HepG2 (cell line): ENCODE data around the gene CD81. TPM values are rescaled to one million over a fixed set of nuclear protein-coding genes. Genes with fewer than 3 reads are reported as not detected.

Experiments used
- ARID4A ChIP-seq: sonication (generic); formaldehyde crosslinking; IDR thresholded peaks from 2 replicates; pipeline ENCODE4 v1.5.0; 2020; ENCODE audit warnings: mild to moderate bottlenecking, missing genetic modification reagents, borderline replicate concordance
- ATF3 ChIP-seq: sonication (generic); formaldehyde crosslinking; IDR thresholded peaks from 2 replicates; pipeline ENCODE4 v1.4.0; 2020; ENCODE audit warnings: missing genetic modification reagents
- HNRNPLL ChIP-seq: fragments of 200-400 bp; formaldehyde crosslinking; IDR thresholded peaks from 2 replicates; pipeline ENCODE4 v1.6.1; 2017; ENCODE audit warnings: mild to moderate bottlenecking, low read depth, low read length; ENCODE audit not compliant: poor library complexity, severe bottlenecking
- KDM4B ChIP-seq: sonication (generic); formaldehyde crosslinking; IDR thresholded peaks from 2 replicates; pipeline ENCODE4 v1.4.0; 2020; ENCODE audit warnings: missing genetic modification reagents
- NONO ChIP-seq, 2 experiments: fragments of 450-650 bp in 1 of 2; sonication (generic) in 1 of 2; formaldehyde crosslinking in 1 of 2; IDR thresholded peaks in 1 of 2; conservative IDR thresholded peaks in 1 of 2; 2 replicates each; pipeline versions ENCODE4 v1.6.1 to v1.8.0; 2017 to 2022; ENCODE audit warnings: mild to moderate bottlenecking in 1 of 2, missing genetic modification reagents in 1 of 2, moderate library complexity in 1 of 2
- PRDM15 ChIP-seq: sonication (generic); formaldehyde crosslinking; IDR thresholded peaks from 2 replicates; pipeline ENCODE4 v1.4.0; 2020; ENCODE audit warnings: missing genetic modification reagents
- ZGPAT ChIP-seq: IDR thresholded peaks from 2 replicates; pipeline ENCODE4 v1.6.1; 2016; ENCODE audit warnings: mild to moderate bottlenecking
- ZNF160 ChIP-seq: sonication (generic); formaldehyde crosslinking; IDR thresholded peaks from 2 replicates; pipeline ENCODE4 v1.8.0; 2022; ENCODE audit warnings: mild to moderate bottlenecking, inconsistent platforms, missing genetic modification reagents
- ZNF230 ChIP-seq: sonication (generic); formaldehyde crosslinking; IDR thresholded peaks from 2 replicates; pipeline ENCODE4 v1.4.0; 2020; ENCODE audit warnings: mild to moderate bottlenecking, missing genetic modification reagents
- ZNF264 ChIP-seq: sonication (generic); formaldehyde crosslinking; IDR thresholded peaks from 2 replicates; pipeline ENCODE4 v1.4.0; 2020; ENCODE audit warnings: missing genetic modification reagents
- ZNF280B ChIP-seq: sonication (generic); formaldehyde crosslinking; IDR thresholded peaks from 2 replicates; pipeline ENCODE4 v1.5.0; 2020; ENCODE audit warnings: missing genetic modification reagents, mild to moderate bottlenecking, borderline replicate concordance
- ZNF589 ChIP-seq: sonication (generic); formaldehyde crosslinking; conservative IDR thresholded peaks from 2 replicates; pipeline ENCODE4 v1.8.0; 2022; ENCODE audit warnings: mild to moderate bottlenecking, moderate library complexity, missing genetic modification reagents
- ZNF782 ChIP-seq: sonication (generic); formaldehyde crosslinking; IDR thresholded peaks from 2 replicates; pipeline ENCODE4 v1.4.0; 2020; ENCODE audit warnings: missing genetic modification reagents, mild to moderate bottlenecking, borderline replicate concordance
- ZNF878 ChIP-seq: sonication (generic); formaldehyde crosslinking; IDR thresholded peaks from 2 replicates; pipeline ENCODE4 v1.8.1; 2023; ENCODE audit warnings: mild to moderate bottlenecking, missing genetic modification reagents, moderate library complexity
- ZSCAN9 ChIP-seq: IDR thresholded peaks from 2 replicates; pipeline ENCODE4 v1.6.1; 2016; ENCODE audit warnings: borderline replicate concordance
- polyA plus RNA-seq, 8 experiments: library from polyadenylated mRNA; depleted of rRNA in 3 of 8; stranded (reverse) in 7 of 8; unstranded in 1 of 8; fragments of >200 nt; fragmentation: Illumina TruSeq in 4 of 8; extraction: Trizol in 4 of 8; gene quantifications; 2 replicates each; pipeline versions ENCODE4 v1.2.1 to v1.2.3, GENCODE V29; 2011 to 2016; ENCODE audit warnings: low read depth in 4 of 8, missing spikeins in 1 of 8, mixed read lengths in 1 of 8; ENCODE audit not compliant: insufficient read depth in 1 of 8
- total RNA-seq, 5 experiments: library from RNA; depleted of rRNA; stranded (reverse); fragments of >200 nt; fragmentation: Illumina TruSeq; extraction: Trizol; gene quantifications; 2 replicates each; pipeline ENCODE4 v1.2.3, GENCODE V29; 2016; ENCODE audit warnings: low read depth in 1 of 5

The CD81 gene
- total and polyA plus RNA-seq, 2 of the 13 experiments (the other 11 are each of a cell fraction or from before 2014, with no cell fraction given), result not detected

GRCh38 chr11:2400762-2401435 is 23.8 kb downstream of the CD81 start (continued):
- TF ChIP-seq PRDM15 (CRISPR knock-in tag) (no peak), ZNF280B (peak; percentile 49; the same call in 1 of the 2 replicates), ZSCAN9 (CRISPR knock-in tag) (peak; percentile 2; the same call in 1 of the 2 replicates), ZNF878 (no peak), NONO (IDR thresholded peaks at IDR 0.05) (no peak), NONO (CRISPR knock-in tag; conservative IDR thresholded peaks at IDR 0.05) (no peak), KDM4B (CRISPR knock-in tag) (no peak), ATF3 (CRISPR knock-in tag) (no peak), ZNF160 (CRISPR knock-in tag) (no peak), ZNF782 (peak; percentile 39; the same call in 1 of the 2 replicates), ZNF230 (CRISPR knock-in tag) (no peak; the same call in 1 of the 2 replicates), HNRNPLL (peak; percentile 12), ZNF264 (CRISPR knock-in tag) (0 out of 2 replicates have a peak, but pooled peaks have one; percentile 60), ZGPAT (CRISPR knock-in tag) (no peak), ZNF589 (CRISPR knock-in tag) (no peak), ARID4A (no peak; the same call in 1 of the 2 replicates)
